SK-N-DZ (cell line): Measurements from ENCODE around the gene SETD1A.
A peak's percentile ranks its signal among the peaks of the same experiment; 100 is the strongest.

Experiments
- DNase-seq: peaks from one replicate; pipeline ENCODE4 v3.0.0-alpha.2; 2015; ENCODE audit warnings: low spot score
- small RNA-seq, 2 experiments: library from RNA; depleted of rRNA; stranded (forward); fragments of <200 nt; gene quantifications; one replicate each; pipeline ENCODE3, GENCODE V24; 2014

SETD1A gene

DNA sequence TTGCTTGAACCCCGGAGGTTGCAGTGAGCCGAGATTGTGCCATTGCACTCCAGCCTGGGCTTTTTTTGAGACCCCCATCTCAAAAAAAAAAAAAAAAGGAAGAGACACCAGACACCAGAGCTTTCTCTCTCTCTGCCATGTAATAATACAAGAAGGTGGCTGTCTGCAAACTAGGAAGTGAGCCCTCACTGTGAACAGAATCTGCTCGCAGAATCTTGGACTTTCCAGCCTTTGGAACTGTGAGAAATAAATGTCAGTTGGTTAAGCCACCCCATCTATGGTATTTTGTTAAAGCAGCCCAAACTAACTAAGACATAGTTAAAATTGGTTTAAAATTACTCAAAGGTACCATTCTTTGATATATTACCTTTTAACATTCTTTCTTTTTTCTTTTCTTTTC is 63.0 kb downstream of the SETD1A start:
- DNase-seq = no peak

DNA sequence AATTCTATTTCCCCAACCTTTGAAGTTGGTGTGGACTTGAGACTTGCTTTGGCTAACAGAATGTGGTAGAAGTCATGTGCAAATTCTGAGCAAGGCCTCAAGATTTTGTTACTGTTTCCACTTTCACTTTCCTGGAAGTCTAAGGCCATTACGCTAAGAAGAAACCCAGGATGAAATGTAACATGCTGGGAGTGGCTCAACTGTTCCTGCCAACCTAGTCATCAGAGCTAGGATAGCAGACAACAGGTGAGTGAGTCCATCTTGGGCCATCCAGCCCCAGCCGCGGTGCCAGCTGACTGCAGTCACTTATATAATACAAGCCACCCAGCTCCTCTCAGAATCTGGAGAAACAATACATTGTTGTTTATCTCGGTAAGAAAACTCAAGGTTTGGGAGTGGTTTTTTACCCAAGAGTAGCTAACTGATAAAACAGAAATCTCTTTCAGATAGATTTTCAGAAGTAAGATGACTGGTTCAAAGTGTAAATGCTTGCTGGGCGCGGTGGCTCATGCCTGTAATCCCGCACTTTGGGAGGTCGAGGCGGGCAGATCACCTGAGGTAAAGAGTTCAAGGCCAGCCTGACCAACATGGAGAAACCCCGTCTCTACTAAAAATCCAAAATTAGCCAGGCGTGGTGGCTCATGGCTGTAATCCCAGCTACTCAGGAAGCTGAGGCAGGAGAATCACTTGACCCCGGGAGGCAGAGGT is 65.1 kb downstream of the SETD1A start:
- no peak for DNase-seq

DNA sequence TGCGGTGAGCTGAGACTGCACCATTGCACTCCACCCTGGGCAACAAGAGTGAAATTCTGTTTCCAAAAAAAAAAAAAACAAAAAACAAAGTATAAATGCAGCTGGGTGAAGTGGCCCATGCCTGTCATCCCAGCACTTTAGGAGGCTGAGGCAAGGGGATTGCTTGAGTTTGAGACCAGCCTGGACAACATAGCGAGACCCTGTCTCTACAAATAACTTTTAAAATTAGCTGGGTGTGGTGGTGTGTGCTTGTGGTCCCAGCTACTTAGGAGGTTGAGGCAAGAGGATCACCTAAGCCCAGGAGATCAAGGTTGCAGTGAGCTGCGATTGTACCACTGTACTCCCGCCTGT is 65.7 kb downstream of the SETD1A start:
- DNase-seq = no peak

- DNase-seq = no peak
Measured at GRCh38 chr16:31023627-31024226, 66.2 kb downstream of the SETD1A start.

DNA sequence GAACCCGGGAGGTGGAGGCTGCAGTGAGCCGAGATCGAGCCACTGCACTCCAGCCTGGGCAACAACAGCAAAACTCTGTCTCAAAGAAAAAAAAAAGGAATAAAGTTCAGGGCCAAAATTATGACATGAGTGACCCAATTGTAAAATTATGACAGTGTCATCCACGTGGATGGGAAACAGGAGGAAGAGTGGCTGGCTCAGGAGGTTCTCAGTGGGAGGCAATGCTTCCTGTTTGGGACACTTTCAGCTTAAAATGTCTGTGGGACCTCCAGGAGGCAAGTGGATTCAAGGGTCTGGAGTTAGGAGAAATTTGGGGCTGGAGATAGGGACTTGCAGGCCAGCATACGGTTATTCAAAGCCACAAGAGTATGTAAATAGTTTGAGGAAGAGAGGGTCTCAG is 67.8 kb downstream of the SETD1A start:
- no peak for DNase-seq

DNA sequence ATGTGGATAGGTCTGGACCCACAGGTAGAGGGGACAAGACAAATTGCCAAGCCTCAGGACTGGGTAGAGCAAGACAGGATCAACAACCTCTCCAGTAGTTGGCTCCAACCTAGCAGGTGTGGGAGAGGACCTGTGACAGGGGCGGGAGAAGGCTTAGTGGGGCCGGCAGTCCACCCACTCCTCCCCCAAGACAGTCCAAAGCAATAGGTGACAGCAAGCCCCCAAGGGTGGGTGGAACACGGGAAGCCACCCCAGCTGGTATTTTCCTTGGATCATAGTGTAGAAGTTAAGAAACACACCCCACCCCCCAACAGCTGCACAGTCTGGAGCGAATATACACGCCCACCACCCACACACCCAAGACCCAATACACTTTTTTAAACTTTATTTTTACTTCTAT is 71.7 kb downstream of the SETD1A start:
- DNase-seq = no peak

- DNase-seq = no peak
Measured at GRCh38 chr16:31031276-31031675, 73.7 kb downstream of the SETD1A start.

- DNase-seq = peak; percentile 95
Measured at GRCh38 chr16:31032736-31033708, 75.5 kb downstream of the SETD1A start, which contains the start of gene STX4. STX4 (plus strand) TSS chr16:31033558; CDS start chr16:31033806, 248 bp downstream.

GRCh38 chr16:31033709-31034492 is 76.3 kb downstream of the SETD1A start:
- peak; percentile 84 for DNase-seq

Small RNA genes within 50 kb of the gene (small RNA-seq; reads per million reads assigned to genes)
- 0 reads per million in 2 experiments for gene AC135048.1
